HAP-1 (cell line): ENCODE results near the gene CTDNEP1.

ENCODE experiments used
- DNase-seq, 2 experiments: peaks; one replicate each; pipeline ENCODE4 v3.0.0-alpha.2; 2016 to 2020; ENCODE audit warnings: low spot score in 2 of 2
- H3K27me3 ChIP-seq: fragments of 250-450 bp; sonication (Bioruptor Pico); 2 replicates; pipeline ENCODE4 v1.5.1; 2020; ENCODE audit warnings: low read depth, mild to moderate bottlenecking, moderate library complexity
- H3K36me3 ChIP-seq: fragments of 250-450 bp; sonication (Bioruptor Pico); replicated peaks from 2 replicates; pipeline ENCODE4 v1.5.1; 2020; ENCODE audit warnings: mild to moderate bottlenecking
- H3K4me1 ChIP-seq: fragments of 250-450 bp; sonication (Bioruptor Pico); 2 replicates; pipeline ENCODE4 v1.5.1; 2020; ENCODE audit warnings: mild to moderate bottlenecking
- H3K4me3 ChIP-seq: fragments of 250-450 bp; sonication (Bioruptor Pico); 2 replicates; pipeline ENCODE4 v1.5.1; 2020; ENCODE audit warnings: mild to moderate bottlenecking, moderate library complexity
- H3K9me3 ChIP-seq: fragments of 250-450 bp; sonication (Bioruptor Pico); 2 replicates; pipeline ENCODE4 v1.5.1; 2020; ENCODE audit warnings: mild to moderate bottlenecking, moderate library complexity
- in situ Hi-C: fragments of 300-500 bp; cut with MboI; formaldehyde crosslinking; loops from 3 replicates; pipeline ENCODE4 v1.14.3; 2020; ENCODE audit warnings: low sequenced_read_pairs, inconsistent platforms, mixed read lengths

CTDNEP1 gene

DNA sequence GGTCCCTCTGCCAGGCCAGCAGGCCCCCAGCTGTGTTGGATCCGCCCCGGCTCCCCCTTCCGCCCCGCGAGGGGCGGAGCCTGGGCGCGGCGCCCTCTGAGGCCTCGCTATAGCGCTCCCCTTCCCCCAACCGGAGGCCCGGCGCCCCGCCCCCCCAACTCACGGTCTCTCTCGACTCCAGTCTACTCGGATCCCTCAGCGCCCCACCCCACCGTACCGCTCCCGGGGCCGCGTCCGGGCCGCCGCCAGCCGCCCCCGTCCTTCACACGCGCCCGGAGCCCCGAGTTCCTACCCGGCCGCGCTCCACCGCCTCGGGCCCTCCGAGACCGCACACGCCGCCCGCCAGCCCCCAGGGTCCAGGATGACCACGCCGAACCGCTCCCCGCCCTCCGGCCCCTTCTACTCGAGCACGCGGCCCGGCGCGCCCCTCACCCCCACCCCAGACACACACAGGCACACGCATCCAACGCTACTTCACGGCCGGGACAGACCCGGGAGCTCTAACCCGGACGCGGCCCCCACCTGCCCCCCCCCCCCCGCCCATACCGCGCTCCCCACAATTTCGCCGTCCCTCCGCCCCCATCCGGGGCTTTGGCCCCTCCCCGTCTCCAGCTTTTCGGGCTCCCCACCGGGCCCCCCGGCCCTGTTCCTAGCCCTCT, 13.6 kb downstream of the CTDNEP1 start:
- Histone ChIP-seq H3K9me3 (no peaks in the 10 kb centered on the region; the same call in 1 of the 2 replicates), H3K27me3 (no peaks in the 10 kb centered on the region), H3K4me1 (peaks cover 20% of the 10 kb centered on the region), H3K4me3 (peak overlapping the region; percentile 95), H3K36me3 (peaks cover 52% of the 10 kb centered on the region)
- DNase-seq = peak; percentile 53 to 90
- in situ Hi-C loops = loop anchor here (25.0 kb wide), 1 partner anchor 924 kb away; the partner anchor contains the start of genes PER1 and VAMP2

- H3K4me1 ChIP-seq = peaks cover 24% of the 10 kb centered on the region
- no peaks in the 10 kb centered on the region for H3K27me3 ChIP-seq
- H3K36me3 ChIP-seq = peaks cover 52% of the 10 kb centered on the region
- no peak for DNase-seq
- peak overlapping the region; percentile 95 for H3K4me3 ChIP-seq
- in situ Hi-C loops = loop anchor here (25.0 kb wide), 1 partner anchor 925 kb away; the partner anchor contains the start of genes PER1 and VAMP2
- H3K9me3 ChIP-seq = no peaks in the 10 kb centered on the region; the same call in 1 of the 2 replicates
These were observed 14.2 kb downstream of the CTDNEP1 start for GRCh38 chr17:7237266-7237760.

- H3K4me3 ChIP-seq = no peak overlapping the region
- no peaks in the 10 kb centered on the region; the same call in 1 of the 2 replicates for H3K9me3 ChIP-seq
- peaks cover 27% of the 10 kb centered on the region for H3K4me1 ChIP-seq
- peaks cover 52% of the 10 kb centered on the region for H3K36me3 ChIP-seq
- in situ Hi-C loops = loop anchor here (25.0 kb wide), 1 partner anchor 925 kb away; the partner anchor contains the start of genes PER1 and VAMP2
- H3K27me3 ChIP-seq = no peaks in the 10 kb centered on the region
- DNase-seq = no peak
These were observed 14.7 kb downstream of the CTDNEP1 start for GRCh38 chr17:7236808-7237207.

GRCh38 chr17:7235693-7236665, 15.6 kb downstream of the CTDNEP1 start:
- H3K36me3 ChIP-seq = peaks cover 47% of the 10 kb centered on the region
- DNase-seq = peak in 1 of 2 experiments; percentile 6
- no peak overlapping the region for H3K4me3 ChIP-seq
- no peaks in the 10 kb centered on the region for H3K27me3 ChIP-seq
- in situ Hi-C loops = loop anchor here (25.0 kb wide), 1 partner anchor 926 kb away; the partner anchor contains the start of genes PER1 and VAMP2
- H3K4me1 ChIP-seq = peaks cover 23% of the 10 kb centered on the region
- H3K9me3 ChIP-seq = no peaks in the 10 kb centered on the region; the same call in 1 of the 2 replicates

DNA sequence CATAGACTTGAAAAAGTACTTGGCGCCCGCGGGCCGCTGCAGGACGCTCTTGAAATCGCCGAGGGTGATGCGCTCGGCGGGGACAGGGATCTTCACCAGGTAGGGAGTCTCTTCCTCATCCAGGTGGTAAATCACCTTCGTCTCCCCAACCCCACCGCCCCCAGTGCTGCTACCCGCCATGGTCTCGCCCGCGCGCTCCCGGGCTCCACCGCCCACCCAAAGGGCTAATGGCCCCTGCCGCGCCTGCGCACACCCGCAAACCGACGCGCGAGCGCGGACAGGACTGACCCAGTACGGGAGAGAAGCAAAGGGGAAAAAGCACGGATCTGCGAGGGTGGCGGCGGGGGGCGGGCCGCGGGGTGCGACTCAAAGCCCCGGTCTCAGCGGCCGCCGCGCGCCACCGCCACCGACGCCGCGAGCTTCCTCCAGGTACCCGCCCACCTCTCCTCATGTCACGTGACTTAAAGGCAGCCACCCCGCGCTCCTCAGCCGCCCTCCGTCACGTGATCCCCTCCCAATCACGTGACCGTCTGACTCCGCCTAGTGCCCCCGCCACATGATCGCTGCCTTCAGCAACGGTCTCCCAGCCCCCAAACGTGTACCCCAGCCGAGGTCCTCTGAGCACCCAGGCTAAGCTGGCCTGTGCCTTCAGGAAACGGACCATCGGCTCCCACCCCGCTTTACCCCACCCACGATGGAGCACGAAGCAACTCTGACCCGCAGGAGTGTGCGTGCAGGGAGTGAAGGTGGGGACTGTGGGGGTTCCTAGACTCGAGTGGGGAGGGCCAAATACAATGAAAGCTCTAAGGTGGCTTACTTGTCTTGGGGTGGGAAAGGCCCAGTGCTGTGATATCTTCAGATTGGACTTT, 17.2 kb downstream of the CTDNEP1 start, which contains the start of gene DVL2:
Gene DVL2 (minus strand): TSS at position 435 of the 869 bp plus-strand sequence. CDS start 255 bp downstream, at position 180.
- no peaks in the 10 kb centered on the region for H3K27me3 ChIP-seq
- H3K4me3 ChIP-seq = peak within 1 kb of the TSS; percentile 87
- H3K4me1 ChIP-seq = peaks cover 16% of the 10 kb centered on the region
- peak; percentile 97 for DNase-seq
- H3K36me3 ChIP-seq = peaks cover 53% of the 10 kb centered on the region
- H3K9me3 ChIP-seq = no peaks in the 10 kb centered on the region; the same call in 1 of the 2 replicates
- in situ Hi-C loops = loop anchor here (25.0 kb wide), 1 partner anchor 928 kb away; the partner anchor contains the start of genes PER1 and VAMP2

DNA sequence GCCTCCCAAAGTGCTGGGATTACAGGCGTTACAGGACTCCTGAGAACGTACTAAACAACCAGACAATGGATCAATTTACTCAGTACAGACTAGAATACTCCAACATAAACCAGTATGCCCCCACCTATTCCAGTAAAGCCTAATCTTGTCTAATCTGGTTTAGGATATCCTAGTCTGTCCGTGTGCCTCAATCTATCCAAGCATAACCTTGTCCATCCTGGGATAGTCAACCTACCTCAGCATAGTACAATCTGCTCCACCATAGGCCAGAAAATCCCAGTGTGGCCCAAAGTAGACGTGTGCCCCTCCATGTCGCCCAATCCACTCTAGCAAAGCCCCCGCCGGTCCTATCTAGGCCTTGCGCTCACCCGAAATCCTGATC, 17.8 kb downstream of the CTDNEP1 start:
- no peaks in the 10 kb centered on the region for H3K9me3 ChIP-seq
- in situ Hi-C loops = loop anchor here (25.0 kb wide), 1 partner anchor 929 kb away; the partner anchor contains the start of genes PER1 and VAMP2
- peaks cover 16% of the 10 kb centered on the region for H3K4me1 ChIP-seq
- peak overlapping the region; percentile 87 for H3K4me3 ChIP-seq
- DNase-seq = no peak
- H3K27me3 ChIP-seq = no peaks in the 10 kb centered on the region
- H3K36me3 ChIP-seq = peaks cover 54% of the 10 kb centered on the region

- DNase-seq = no peak
- no peaks in the 10 kb centered on the region for H3K9me3 ChIP-seq
- in situ Hi-C loops = loop anchor here (25.0 kb wide), 1 partner anchor 930 kb away; the partner anchor contains the start of genes PER1 and VAMP2
- no peaks in the 10 kb centered on the region for H3K27me3 ChIP-seq
- H3K4me1 ChIP-seq = peaks cover 14% of the 10 kb centered on the region
- H3K4me3 ChIP-seq = peak overlapping the region; percentile 87; the same call in 1 of the 2 replicates
- peaks cover 64% of the 10 kb centered on the region for H3K36me3 ChIP-seq
These were observed 19.4 kb downstream of the CTDNEP1 start for GRCh38 chr17:7232114-7232513.

GRCh38 chr17:7229504-7229903, 22.0 kb downstream of the CTDNEP1 start:
- Histone ChIP-seq H3K4me1 (peaks cover 9% of the 10 kb centered on the region), H3K27me3 (no peaks in the 10 kb centered on the region), H3K9me3 (no peaks in the 10 kb centered on the region), H3K36me3 (peaks cover 62% of the 10 kb centered on the region), H3K4me3 (no peak overlapping the region)
- in situ Hi-C loops = loop anchor here (25.0 kb wide), 1 partner anchor 933 kb away; the partner anchor contains the start of genes PER1 and VAMP2
- no peak for DNase-seq

DNA sequence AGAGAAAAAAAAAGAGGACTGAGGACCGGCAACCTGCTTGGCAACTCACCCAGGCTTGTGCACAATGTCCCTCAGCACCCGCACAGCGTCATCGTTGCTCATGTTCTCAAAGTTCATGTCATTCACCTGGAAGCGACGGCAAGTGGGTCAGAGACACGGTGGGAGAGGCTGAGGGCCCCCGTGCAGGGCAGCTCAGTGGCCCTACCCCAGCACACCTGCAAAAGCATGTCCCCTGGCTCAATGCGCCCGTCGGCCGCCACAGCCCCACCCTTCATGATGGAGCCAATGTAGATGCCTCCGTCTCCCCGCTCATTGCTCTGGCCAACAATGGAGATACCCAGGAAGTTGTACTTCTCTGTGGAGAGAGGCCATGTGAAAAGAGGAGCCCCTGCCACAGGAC, 22.6 kb downstream of the CTDNEP1 start:
- peaks cover 65% of the 10 kb centered on the region for H3K36me3 ChIP-seq
- in situ Hi-C loops = loop anchor here (25.0 kb wide), 1 partner anchor 933 kb away; the partner anchor contains the start of genes PER1 and VAMP2
- no peak overlapping the region for H3K4me3 ChIP-seq
- H3K9me3 ChIP-seq = no peaks in the 10 kb centered on the region
- peaks cover 9% of the 10 kb centered on the region for H3K4me1 ChIP-seq
- no peak for DNase-seq
- H3K27me3 ChIP-seq = no peaks in the 10 kb centered on the region

DNA sequence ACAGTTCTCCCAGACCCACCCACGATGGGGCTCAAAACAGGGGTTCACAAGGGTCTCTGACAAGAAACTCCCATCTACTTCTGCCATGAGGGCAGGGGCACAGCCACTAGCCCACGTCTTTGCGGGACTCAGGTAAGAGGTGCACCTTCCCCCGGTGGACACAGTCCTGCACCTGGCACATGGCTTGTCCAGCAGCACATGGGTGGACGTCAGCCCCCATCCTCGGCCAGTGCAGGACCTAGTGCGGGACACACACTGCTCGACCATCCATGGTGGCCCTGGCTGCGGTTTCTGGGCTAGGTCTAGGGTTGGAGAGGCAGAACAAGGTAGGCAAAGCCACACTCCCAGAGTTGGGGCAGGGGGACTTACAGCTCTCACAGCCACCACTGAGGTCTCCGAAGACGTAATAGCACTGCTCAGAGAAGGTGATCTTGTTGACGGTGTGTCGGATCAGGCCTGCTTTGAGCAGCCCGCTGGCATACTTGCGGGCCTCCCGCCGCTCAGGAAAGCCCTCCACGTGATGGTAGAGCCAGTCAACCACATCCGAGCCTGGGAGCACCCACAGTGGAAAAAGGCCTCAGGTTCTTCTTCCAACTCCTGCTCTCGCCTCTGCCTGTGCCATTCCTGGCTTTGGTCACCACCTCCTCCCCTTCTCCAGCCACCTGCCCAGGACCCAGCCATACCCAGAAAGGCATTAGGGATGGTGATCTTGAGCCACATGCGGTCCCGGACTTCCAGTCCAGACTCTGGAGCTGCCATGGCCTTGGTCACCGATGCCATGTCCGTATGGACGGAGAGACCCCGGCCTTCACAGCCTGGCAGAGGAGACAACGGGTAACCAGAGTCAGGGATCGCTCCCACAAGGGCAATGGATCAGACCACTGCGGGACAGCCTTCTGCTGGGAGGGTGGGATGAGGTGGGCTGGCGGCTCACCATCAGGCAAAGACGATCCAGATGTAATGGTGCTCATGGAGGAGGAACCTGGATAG, 24.5 kb downstream of the CTDNEP1 start:
- Histone ChIP-seq H3K36me3 (peaks cover 84% of the 10 kb centered on the region), H3K4me3 (no peak overlapping the region), H3K27me3 (no peaks in the 10 kb centered on the region), H3K4me1 (peaks cover 2% of the 10 kb centered on the region), H3K9me3 (no peaks in the 10 kb centered on the region)
- in situ Hi-C loops = loop anchor here (25.0 kb wide), 1 partner anchor 935 kb away; the partner anchor contains the start of genes PER1 and VAMP2
- no peak for DNase-seq

GRCh38 chr17:7225711-7226331, 25.7 kb downstream of the CTDNEP1 start:
- in situ Hi-C loops = loop anchor here (25.0 kb wide), 1 partner anchor 936 kb away; the partner anchor contains the start of genes PER1 and VAMP2
- peaks cover 4% of the 10 kb centered on the region; the same call in 1 of the 2 replicates for H3K4me1 ChIP-seq
- peaks cover 92% of the 10 kb centered on the region for H3K36me3 ChIP-seq
- H3K4me3 ChIP-seq = no peak overlapping the region
- no peaks in the 10 kb centered on the region for H3K9me3 ChIP-seq
- H3K27me3 ChIP-seq = no peaks in the 10 kb centered on the region
- DNase-seq = no peak
